ENCODE results near the gene RREB1.

The RREB1 gene

DNA sequence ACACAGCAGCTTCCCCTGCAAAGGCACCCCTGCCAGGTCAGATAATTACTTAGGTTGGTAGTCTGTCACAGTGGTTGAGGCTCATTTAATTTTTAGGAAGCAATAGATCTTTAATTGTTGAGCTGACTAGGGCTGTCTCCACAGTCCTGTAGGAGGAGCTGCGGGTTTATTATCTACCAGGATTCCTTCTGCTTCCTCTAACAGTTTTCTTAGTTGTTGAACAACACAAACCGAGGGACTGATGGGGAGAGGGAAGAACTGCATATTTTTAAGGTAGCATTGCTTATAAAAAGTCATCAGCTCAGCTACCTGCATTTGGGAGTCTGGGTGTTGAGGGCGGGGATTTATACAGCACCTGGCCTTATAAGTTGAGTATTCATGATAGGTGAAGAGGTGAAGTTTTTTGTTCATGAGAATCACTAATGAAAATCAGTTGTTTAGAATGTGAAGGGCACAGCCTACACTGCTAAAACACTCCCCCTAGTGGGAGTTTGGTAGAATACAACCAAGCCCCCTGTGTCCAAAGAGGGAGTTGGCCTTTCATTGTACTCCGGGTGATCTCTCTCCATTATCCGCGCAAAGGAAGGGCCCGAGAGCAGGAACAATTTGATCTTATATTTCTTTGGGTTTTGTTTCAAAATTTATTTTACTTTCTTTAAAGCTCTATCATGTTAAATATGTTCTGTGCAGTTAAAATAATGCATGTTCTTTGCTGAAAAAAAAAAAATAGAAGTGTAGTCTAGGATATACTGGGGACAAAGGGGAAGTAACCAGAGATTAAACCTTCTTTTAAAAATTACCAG lies 135.6 kb downstream of the RREB1 start:
- WGBS (ENCODE audit: insufficient coverage) = no CpG with 5 or more reads among the region's 7 CpGs
- CTCF ChIA-PET = interaction anchor here (0.6 to 3.7 kb wide), 44 partner anchors 9 to 687 kb away, joined by 3 to 38 read pairs (median 4); no protein-coding TSS in a partner anchor
- peak; percentile 82 to 94 (median 92) for DNase-seq
- POLR2A ChIA-PET = interaction anchor here (0.7 to 1.5 kb wide), 3 partner anchors 12 to 94 kb away, joined by 3 read pairs; no protein-coding TSS in a partner anchor
- Histone ChIP-seq H3K27ac (ENCODE audit: insufficient read depth in 1 of 2, low read depth in 1 of 2, low read length in 2 of 2, poor library complexity in 1 of 2, severe bottlenecking in 2 of 2) (peak overlapping the region in 1 of 2 experiments; percentile 65), H3K9me3 (ENCODE audit: control extremely low read depth in 1 of 5, control insufficient read depth in 4 of 5, insufficient read depth in 2 of 5, low read depth in 1 of 5, low read length in 4 of 5) (no peaks in the 10 kb centered on the region), H3K4me1 (ENCODE audit: control extremely low read depth in 1 of 4, control insufficient read depth in 4 of 4, insufficient read depth in 4 of 4, low read length in 3 of 4) (peaks cover 3 to 47% (median 30%) of the 10 kb centered on the region in 4 experiments), H3K4me3 (ENCODE audit: control insufficient read depth in 1 of 7, extremely low read depth in 1 of 7, insufficient read depth in 4 of 7, low read depth in 2 of 7, low read length in 6 of 7) (peak overlapping the region in 4 of 7 experiments; percentile 7 to 29 (median 21)), H3K36me3 (ENCODE audit: control insufficient read depth in 4 of 4, insufficient read depth in 4 of 4, low read length in 3 of 4) (peaks cover 4 to 70% (median 48%) of the 10 kb centered on the region in 4 experiments), H3K27me3 (replicated peaks in 2 of 5; ENCODE audit: control insufficient read depth in 4 of 5, insufficient read depth in 5 of 5, low read length in 4 of 5) (no peaks in the 10 kb centered on the region)

DNA sequence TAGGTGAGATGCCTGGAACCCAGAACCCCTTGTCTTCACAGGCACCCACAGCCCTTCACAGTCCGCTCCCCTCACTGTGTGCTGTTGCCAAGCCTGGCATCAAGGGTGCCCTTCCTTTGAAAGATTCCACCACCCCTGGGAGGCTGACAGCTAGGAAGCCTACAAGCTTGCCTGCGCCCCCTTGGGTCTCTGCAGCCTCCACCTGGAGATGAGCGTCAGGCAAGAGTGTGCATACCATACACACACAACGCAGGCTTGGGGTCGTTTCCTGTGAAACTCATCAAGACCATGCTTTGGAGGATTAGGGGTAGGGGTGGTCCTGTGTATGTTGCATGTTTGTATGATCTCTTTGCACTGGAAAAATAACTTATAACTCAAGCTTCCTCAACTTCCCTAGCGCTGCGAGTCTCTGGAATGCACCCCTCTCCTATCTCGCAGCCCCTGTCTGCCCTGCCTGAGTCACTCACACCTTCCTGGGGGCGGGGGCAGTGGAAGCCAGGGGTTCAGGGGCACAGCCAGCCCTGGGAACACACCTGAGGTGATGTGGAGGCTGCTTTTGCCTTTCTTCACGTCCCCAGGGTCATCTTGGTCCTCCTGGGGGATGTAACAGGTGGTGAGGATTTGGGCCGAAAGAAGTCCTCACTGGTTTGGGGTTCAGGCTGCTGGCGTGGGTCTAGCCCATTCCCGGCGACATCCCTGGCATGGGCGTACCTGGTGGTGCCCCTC lies 138.1 kb downstream of the RREB1 start:
- Histone ChIP-seq H3K9me3 (ENCODE audit: control extremely low read depth in 1 of 5, control insufficient read depth in 4 of 5, insufficient read depth in 2 of 5, low read depth in 1 of 5, low read length in 4 of 5) (no peaks in the 10 kb centered on the region), H3K4me3 (ENCODE audit: control insufficient read depth in 1 of 7, extremely low read depth in 1 of 7, insufficient read depth in 4 of 7, low read depth in 2 of 7, low read length in 6 of 7) (no peak overlapping the region), H3K27me3 (replicated peaks in 2 of 5; ENCODE audit: control insufficient read depth in 4 of 5, insufficient read depth in 5 of 5, low read length in 4 of 5) (no peaks in the 10 kb centered on the region), H3K36me3 (ENCODE audit: control insufficient read depth in 4 of 4, insufficient read depth in 4 of 4, low read length in 3 of 4) (peaks cover 6 to 73% (median 55%) of the 10 kb centered on the region in 4 experiments), H3K27ac (ENCODE audit: insufficient read depth in 1 of 2, low read depth in 1 of 2, low read length in 2 of 2, poor library complexity in 1 of 2, severe bottlenecking in 2 of 2) (no peak overlapping the region), H3K4me1 (ENCODE audit: control extremely low read depth in 1 of 4, control insufficient read depth in 4 of 4, insufficient read depth in 4 of 4, low read length in 3 of 4) (peaks cover 3 to 43% (median 33%) of the 10 kb centered on the region in 4 experiments)
- no peak for DNase-seq
- ChIA-PET CTCF (interaction anchor here (0.9 to 3.1 kb wide), 7 partner anchors 13 to 522 kb away, joined by 3 to 20 read pairs (median 3); no protein-coding TSS in a partner anchor), POLR2A (no interaction called here)
- 97% methylated on average over 12 of the region's 15 CpGs for WGBS (ENCODE audit: insufficient coverage)

DNA sequence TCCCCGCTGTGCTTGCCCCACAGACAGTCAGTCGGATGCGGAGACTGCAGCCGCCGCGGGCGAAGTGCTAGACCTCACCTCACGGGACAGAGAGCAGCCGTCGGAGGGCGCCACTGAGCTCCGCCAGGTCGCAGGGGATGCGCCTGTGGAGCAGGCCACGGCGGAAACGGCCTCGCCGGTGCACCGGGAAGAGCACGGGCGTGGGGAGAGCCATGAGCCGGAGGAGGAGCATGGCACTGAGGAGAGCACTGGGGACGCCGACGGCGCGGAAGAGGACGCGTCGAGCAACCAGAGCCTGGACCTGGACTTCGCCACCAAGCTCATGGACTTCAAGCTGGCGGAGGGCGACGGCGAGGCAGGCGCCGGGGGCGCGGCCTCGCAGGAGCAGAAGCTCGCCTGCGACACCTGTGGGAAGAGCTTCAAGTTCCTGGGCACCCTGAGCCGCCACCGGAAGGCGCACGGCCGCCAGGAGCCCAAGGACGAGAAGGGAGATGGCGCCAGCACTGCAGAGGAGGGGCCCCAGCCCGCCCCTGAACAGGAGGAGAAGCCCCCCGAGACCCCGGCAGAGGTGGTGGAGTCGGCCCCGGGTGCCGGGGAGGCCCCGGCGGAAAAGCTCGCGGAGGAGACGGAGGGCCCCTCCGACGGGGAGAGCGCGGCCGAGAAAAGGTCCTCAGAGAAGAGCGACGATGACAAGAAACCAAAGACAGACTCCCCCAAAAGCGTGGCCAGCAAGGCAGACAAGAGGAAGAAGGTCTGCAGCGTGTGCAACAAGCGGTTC lies 138.8 kb downstream of the RREB1 start:
- Histone ChIP-seq H3K27ac (ENCODE audit: insufficient read depth in 1 of 2, low read depth in 1 of 2, low read length in 2 of 2, poor library complexity in 1 of 2, severe bottlenecking in 2 of 2) (no peak overlapping the region), H3K27me3 (replicated peaks in 2 of 5; ENCODE audit: control insufficient read depth in 4 of 5, insufficient read depth in 5 of 5, low read length in 4 of 5) (no peaks in the 10 kb centered on the region), H3K4me3 (ENCODE audit: control insufficient read depth in 1 of 7, extremely low read depth in 1 of 7, insufficient read depth in 4 of 7, low read depth in 2 of 7, low read length in 6 of 7) (no peak overlapping the region), H3K4me1 (ENCODE audit: control extremely low read depth in 1 of 4, control insufficient read depth in 4 of 4, insufficient read depth in 4 of 4, low read length in 3 of 4) (peaks cover 3 to 41% (median 29%) of the 10 kb centered on the region in 4 experiments), H3K36me3 (ENCODE audit: control insufficient read depth in 4 of 4, insufficient read depth in 4 of 4, low read length in 3 of 4) (peaks cover 6 to 72% (median 49%) of the 10 kb centered on the region in 4 experiments), H3K9me3 (ENCODE audit: control extremely low read depth in 1 of 5, control insufficient read depth in 4 of 5, insufficient read depth in 2 of 5, low read depth in 1 of 5, low read length in 4 of 5) (no peaks in the 10 kb centered on the region)
- 96% methylated on average over 71 of the region's 71 CpGs for WGBS (ENCODE audit: insufficient coverage)
- DNase-seq = no peak
- CTCF ChIA-PET = interaction anchor here (1.1 to 1.5 kb wide), 4 partner anchors 12 to 29 kb away, joined by 3 to 4 read pairs (median 3); no protein-coding TSS in a partner anchor
- POLR2A ChIA-PET = no interaction called here

DNA sequence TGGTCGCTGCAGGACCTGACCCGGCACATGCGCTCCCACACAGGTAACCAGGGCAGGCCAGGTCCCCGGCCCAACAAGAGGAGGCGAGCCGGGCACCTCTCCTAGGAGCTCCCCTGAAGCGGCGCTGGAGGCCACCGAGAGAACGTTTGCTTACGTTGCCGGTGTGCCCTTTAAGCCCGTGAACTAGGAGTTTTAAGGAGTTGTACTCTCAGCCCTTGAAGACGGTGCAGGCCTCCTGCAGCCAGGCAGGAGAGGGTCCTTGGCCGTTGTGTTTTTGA lies 139.4 kb downstream of the RREB1 start:
- no peaks in the 10 kb centered on the region for H3K9me3 ChIP-seq (ENCODE audit: control extremely low read depth in 1 of 5, control insufficient read depth in 4 of 5, insufficient read depth in 2 of 5, low read depth in 1 of 5, low read length in 4 of 5)
- H3K4me1 ChIP-seq (ENCODE audit: control extremely low read depth in 1 of 4, control insufficient read depth in 4 of 4, insufficient read depth in 4 of 4, low read length in 3 of 4) = peaks cover 3 to 35% (median 29%) of the 10 kb centered on the region in 4 experiments
- no peaks in the 10 kb centered on the region for H3K27me3 ChIP-seq (replicated peaks in 2 of 5; ENCODE audit: control insufficient read depth in 4 of 5, insufficient read depth in 5 of 5, low read length in 4 of 5)
- DNase-seq = no peak
- no peak overlapping the region for H3K4me3 ChIP-seq (ENCODE audit: control insufficient read depth in 1 of 7, extremely low read depth in 1 of 7, insufficient read depth in 4 of 7, low read depth in 2 of 7, low read length in 6 of 7)
- H3K36me3 ChIP-seq (ENCODE audit: control insufficient read depth in 4 of 4, insufficient read depth in 4 of 4, low read length in 3 of 4) = peaks cover 6 to 73% (median 51%) of the 10 kb centered on the region in 4 experiments
- CTCF ChIA-PET = interaction anchor here (1.1 to 1.5 kb wide), 2 partner anchors 13 to 28 kb away, joined by 3 to 4 read pairs; no protein-coding TSS in a partner anchor
- POLR2A ChIA-PET = no interaction called here
- WGBS (ENCODE audit: insufficient coverage) = 98% methylated on average over 15 of the region's 15 CpGs
- H3K27ac ChIP-seq (ENCODE audit: insufficient read depth in 1 of 2, low read depth in 1 of 2, low read length in 2 of 2, poor library complexity in 1 of 2, severe bottlenecking in 2 of 2) = no peak overlapping the region

DNA sequence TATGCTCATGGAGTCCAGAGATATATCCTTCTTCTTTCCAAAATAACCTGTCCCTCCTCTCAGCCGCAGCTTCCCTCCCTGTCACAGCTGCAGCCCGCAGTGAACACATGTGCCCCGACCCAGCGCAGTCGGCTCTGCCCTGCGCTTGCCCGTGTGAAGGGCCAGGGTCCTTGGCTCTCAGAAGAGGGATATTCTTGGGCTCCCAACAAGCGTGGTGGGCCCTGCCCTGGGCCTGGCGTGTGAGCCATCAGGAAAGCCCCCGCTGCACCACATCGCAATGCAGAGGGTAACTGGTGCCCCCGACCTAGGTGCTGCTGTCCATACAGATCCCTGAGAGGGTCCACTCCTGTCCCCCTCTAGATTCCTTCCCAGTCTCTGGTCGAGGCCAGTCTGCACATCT lies 140.1 kb downstream of the RREB1 start:
- ChIA-PET CTCF (no interaction called here), POLR2A (no interaction called here)
- Histone ChIP-seq H3K27me3 (replicated peaks in 2 of 5; ENCODE audit: control insufficient read depth in 4 of 5, insufficient read depth in 5 of 5, low read length in 4 of 5) (no peaks in the 10 kb centered on the region), H3K36me3 (ENCODE audit: control insufficient read depth in 4 of 4, insufficient read depth in 4 of 4, low read length in 3 of 4) (peaks cover 6 to 77% (median 51%) of the 10 kb centered on the region in 4 experiments), H3K4me1 (ENCODE audit: control extremely low read depth in 1 of 4, control insufficient read depth in 4 of 4, insufficient read depth in 4 of 4, low read length in 3 of 4) (peaks cover 3 to 28% (median 24%) of the 10 kb centered on the region in 4 experiments), H3K9me3 (ENCODE audit: control extremely low read depth in 1 of 5, control insufficient read depth in 4 of 5, insufficient read depth in 2 of 5, low read depth in 1 of 5, low read length in 4 of 5) (no peaks in the 10 kb centered on the region), H3K4me3 (ENCODE audit: control insufficient read depth in 1 of 7, extremely low read depth in 1 of 7, insufficient read depth in 4 of 7, low read depth in 2 of 7, low read length in 6 of 7) (no peak overlapping the region), H3K27ac (ENCODE audit: insufficient read depth in 1 of 2, low read depth in 1 of 2, low read length in 2 of 2, poor library complexity in 1 of 2, severe bottlenecking in 2 of 2) (peak overlapping the region in 1 of 2 experiments; percentile 11)
- WGBS (ENCODE audit: insufficient coverage) = 97% methylated on average over 10 of the region's 13 CpGs
- DNase-seq = no peak

DNA sequence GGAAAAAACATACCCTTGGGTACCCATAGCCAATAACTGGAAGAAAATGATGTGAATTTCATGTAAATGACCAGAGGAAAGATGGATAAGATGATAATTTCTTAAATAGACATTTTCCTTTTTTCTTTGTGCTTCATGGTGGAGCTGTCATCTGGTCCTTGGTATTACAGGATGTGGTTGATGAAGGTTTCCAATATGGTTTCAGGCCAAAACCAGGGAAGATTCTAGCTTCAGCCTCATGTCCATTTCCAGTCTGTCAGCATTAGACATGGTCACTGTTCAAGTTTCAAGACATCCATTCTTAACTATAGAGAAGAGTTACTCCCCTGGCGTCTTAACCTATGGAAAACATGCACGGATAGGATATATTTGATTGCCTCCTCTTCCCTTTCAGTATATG lies 141.6 kb downstream of the RREB1 start:
- H3K36me3 ChIP-seq (ENCODE audit: control insufficient read depth in 4 of 4, insufficient read depth in 4 of 4, low read length in 3 of 4) = peaks cover 6 to 77% (median 51%) of the 10 kb centered on the region in 4 experiments
- POLR2A ChIA-PET = no interaction called here

More for the DNA sequence above, 141.6 kb downstream of the RREB1 start:
- DNase-seq = no peak
- Histone ChIP-seq H3K27ac (ENCODE audit: insufficient read depth in 1 of 2, low read depth in 1 of 2, low read length in 2 of 2, poor library complexity in 1 of 2, severe bottlenecking in 2 of 2) (no peak overlapping the region), H3K27me3 (replicated peaks in 2 of 5; ENCODE audit: control insufficient read depth in 4 of 5, insufficient read depth in 5 of 5, low read length in 4 of 5) (no peaks in the 10 kb centered on the region), H3K4me3 (ENCODE audit: control insufficient read depth in 1 of 7, extremely low read depth in 1 of 7, insufficient read depth in 4 of 7, low read depth in 2 of 7, low read length in 6 of 7) (no peak overlapping the region), H3K4me1 (ENCODE audit: control extremely low read depth in 1 of 4, control insufficient read depth in 4 of 4, insufficient read depth in 4 of 4, low read length in 3 of 4) (peaks cover 0 to 23% (median 16%) of the 10 kb centered on the region in 4 experiments), H3K9me3 (ENCODE audit: control extremely low read depth in 1 of 5, control insufficient read depth in 4 of 5, insufficient read depth in 2 of 5, low read depth in 1 of 5, low read length in 4 of 5) (no peaks in the 10 kb centered on the region)
- CTCF ChIA-PET = interaction anchor here (0.9 kb wide), 1 partner anchor 13 kb away, joined by 4 read pairs; no protein-coding TSS in a partner anchor
- no CpG with 5 or more reads among the region's 2 CpGs for WGBS (ENCODE audit: insufficient coverage)

Measured in common myeloid progenitor, CD34-positive (primary cell).